HG02623 (cell line): ENCODE measurements around the gene FATE1.

ENCODE experiments used
- ATAC-seq: cut with Tn5 transposase; IDR thresholded peaks from one replicate; pipeline ENCODE4 v1.9.1; 2021; ENCODE audit warnings: moderate library complexity; ENCODE audit not compliant: unreplicated experiment

Gene FATE1

GRCh38 chrX:151742311-151742710, 26.5 kb downstream of the FATE1 start:
- ATAC-seq: no peak

DNA sequence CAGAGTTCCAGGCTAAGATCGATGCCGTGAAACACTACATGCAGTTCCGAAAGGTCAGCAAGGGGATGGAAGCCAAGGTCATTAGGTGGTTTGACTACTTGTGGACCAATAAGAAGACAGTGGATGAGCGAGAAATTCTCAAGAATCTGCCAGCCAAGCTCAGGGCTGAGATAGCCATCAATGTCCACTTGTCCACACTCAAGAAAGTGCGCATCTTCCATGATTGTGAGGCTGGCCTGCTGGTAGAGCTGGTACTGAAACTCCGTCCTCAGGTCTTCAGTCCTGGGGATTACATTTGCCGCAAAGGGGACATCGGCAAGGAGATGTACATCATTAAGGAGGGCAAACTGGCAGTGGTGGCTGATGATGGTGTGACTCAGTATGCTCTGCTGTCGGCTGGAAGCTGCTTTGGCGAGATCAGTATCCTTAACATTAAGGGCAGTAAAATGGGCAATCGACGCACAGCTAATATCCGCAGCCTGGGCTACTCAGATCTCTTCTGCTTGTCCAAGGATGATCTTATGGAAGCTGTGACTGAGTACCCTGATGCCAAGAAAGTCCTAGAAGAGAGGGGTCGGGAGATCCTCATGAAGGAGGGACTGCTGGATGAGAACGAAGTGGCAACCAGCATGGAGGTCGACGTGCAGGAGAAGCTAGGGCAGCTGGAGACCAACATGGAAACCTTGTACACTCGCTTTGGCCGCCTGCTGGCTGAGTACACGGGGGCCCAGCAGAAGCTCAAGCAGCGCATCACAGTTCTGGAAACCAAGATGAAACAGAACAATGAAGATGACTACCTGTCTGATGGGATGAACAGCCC, 28.0 kb downstream of the FATE1 start:
- ATAC-seq: no peak

DNA sequence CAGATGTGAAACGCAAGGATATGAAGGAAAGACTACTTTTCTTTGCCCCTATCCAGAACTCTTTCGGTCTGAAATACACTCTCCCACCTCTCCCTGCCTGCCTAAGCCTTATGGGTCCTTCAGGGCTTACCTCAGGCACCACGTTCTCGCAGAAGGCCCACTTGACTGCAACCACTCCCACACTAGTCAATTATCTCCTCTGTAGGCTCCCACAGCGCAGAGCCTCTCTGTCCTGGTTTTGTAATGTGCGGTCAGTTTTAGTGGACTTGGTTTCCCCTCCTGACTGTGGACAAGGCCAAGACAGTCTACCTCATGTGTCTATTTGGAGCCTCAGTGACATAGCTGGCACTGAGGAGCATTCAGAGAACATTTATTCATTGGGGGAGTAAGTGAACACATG, 29.8 kb downstream of the FATE1 start:
- no peak for ATAC-seq

- ATAC-seq: no peak
These were observed 30.7 kb downstream of the FATE1 start for GRCh38 chrX:151746502-151746901.

GRCh38 chrX:151750511-151750910, 34.7 kb downstream of the FATE1 start:
- ATAC-seq: no peak

GRCh38 chrX:151752847-151753246, 37.0 kb downstream of the FATE1 start:
- ATAC-seq: no peak

- no peak for ATAC-seq
These were observed 37.6 kb downstream of the FATE1 start for GRCh38 chrX:151753313-151754046.

DNA sequence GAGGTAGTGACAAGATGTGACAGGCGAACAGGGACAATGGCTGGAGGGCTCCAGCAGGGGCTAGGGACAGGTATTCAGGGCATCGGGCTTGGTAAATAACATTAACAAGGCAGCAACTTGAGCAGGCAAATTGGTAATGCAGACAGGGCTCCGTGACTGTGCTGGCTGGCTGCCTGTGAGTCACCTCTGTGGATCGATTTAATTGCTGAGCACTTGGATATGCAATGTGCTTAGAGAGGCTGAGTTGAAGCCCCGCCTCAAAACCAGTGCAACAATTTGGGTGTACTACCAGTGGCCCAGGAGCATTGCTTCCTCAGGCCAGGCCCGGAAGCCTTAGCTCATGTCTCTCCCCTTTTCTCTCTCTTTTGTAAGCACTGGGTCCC, 38.2 kb downstream of the FATE1 start:
- ATAC-seq: no peak

- ATAC-seq: no peak
These were observed 38.9 kb downstream of the FATE1 start for GRCh38 chrX:151754641-151755215.

DNA sequence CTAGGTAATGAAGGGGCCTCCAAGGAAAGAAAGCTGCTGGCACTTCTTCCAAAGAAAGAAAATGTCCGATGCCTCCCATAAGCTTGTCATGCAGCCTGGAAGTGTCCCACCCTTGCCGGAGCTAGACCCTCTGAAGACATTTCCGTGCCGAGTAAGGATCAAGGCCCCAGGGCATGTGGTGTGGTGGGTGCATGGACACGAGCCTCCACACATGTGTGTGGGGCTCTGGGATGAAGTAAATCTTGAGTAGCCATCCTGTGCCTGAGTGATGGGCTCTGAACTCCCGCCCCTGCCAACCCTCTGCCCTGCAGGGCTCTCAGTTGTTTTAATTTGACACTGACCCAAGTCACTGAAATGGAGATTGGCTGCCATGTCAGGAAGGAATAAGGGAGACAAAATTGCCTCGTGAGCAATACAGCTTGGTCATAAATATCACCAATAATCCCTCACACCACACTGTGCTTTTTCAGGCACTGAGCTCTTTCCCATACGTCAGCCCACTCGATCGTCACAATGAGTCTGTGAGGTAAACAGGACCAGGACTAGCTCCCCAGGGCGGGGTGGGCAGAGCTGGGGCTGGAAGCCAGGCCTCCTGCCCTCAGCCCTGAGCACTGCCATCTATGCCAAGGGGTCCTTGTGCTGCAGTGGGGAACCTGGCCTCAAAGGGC, 43.3 kb downstream of the FATE1 start:
- no peak for ATAC-seq

DNA sequence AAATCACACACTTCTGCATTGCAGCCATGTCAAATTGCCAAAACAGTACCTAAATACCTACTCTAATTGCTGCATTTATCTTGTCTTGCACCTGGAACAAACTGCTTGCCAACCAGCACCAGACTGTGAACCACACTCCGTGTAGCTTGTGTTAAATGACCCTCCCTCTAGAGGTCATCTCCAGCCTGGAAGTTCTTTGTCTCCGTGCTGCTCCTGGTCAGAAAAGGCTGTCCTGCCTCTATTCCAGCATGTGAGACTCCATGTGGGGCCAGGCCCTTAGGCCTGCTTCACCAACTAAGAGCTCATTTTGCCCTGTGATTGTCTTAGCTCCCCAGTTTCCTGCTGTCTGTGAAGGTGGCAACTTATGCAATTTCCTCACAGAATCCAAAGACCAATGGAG, 47.0 kb downstream of the FATE1 start:
- ATAC-seq: no peak

GRCh38 chrX:151763711-151764110, 47.9 kb downstream of the FATE1 start:
- ATAC-seq: no peak

DNA sequence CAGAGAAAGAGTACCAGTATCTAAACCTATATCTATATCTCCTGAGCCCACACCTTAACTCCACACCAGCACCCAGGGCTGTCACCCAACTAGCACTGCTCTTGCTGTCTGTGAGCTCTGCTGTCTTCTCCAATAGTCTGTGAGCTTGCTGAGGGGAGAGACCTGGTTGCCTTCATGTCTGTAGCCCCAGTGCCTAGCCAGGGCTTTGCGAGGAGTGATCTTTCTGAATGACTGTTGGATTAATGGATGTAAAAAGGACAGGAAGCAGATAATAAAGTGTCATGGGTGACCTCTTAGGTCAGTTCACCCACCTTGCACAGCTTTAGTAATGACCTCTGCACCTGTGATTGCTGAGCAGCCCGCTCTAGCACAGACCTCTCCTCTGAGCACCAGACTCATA, 49.2 kb downstream of the FATE1 start:
- ATAC-seq: no peak

DNA sequence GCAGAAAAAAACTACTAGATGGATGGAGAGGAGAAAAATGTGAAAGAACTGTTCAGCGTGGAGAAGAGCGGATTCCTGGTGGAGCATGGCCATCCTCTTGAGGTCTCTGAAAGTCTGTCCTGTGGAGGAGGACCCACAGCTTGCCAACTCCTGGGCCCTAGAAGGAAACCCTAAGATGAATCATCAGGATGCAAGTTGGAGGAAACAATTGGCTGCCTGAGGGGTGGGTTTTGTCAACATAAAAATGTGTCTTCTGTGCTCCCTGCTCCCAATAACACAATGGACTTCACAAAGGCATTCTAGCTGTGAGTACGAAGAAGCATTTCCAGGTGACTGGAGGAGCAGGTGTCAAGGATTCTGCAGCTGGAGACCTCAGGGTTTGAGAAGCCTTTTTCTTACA, 55.9 kb downstream of the FATE1 start:
- ATAC-seq: no peak
